OCI-LY1 (cell line): ENCODE measurements around the gene RASGEF1C.
"Not testable (repeated sequence)": the region's sequence is repeated elsewhere in the genome, so short reads cannot be mapped to it uniquely, and the experiment has no call there.

Experiments
- EZH2 ChIP-seq: fragments of 200-600 bp; sonication (generic), shearing (Covaris generic); IDR thresholded peaks from 2 replicates; pipeline ENCODE4 v1.8.0; 2017; ENCODE audit warnings: borderline replicate concordance, mixed run types, mild to moderate bottlenecking, antibody characterized with exemption, low read length, moderate library complexity, mixed read lengths
- TF ChIP-seq, protein P1 (sequence below): fragments of 200-600 bp; sonication (generic), shearing (Covaris generic); IDR thresholded peaks from 2 replicates; pipeline ENCODE4 v1.5.1; 2017; ENCODE audit warnings: mild to moderate bottlenecking, antibody characterized with exemption, low read length, moderate library complexity, mixed read lengths

DNA sequence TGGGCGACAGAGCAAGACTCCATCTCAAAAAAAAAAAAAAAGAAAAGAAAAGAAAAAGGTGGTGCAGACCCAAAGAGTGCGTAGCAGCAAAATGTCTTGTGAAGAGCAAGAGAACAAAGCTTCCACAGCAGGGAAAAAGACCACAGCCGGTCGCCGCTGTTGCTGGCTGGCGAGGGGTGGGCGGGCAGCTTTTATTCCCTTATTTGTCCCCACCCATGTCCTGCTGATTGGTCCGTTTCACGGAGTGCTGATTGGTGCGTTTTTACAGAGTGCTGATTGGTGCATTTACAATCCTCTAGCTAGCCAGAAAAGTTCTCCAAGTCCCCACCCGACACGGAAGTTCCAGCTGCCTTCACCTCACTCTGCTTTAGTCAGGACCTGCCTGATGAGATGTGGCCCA is 1.1 kb upstream of the RASGEF1C start:
- TF ChIP-seq, protein P1, sequence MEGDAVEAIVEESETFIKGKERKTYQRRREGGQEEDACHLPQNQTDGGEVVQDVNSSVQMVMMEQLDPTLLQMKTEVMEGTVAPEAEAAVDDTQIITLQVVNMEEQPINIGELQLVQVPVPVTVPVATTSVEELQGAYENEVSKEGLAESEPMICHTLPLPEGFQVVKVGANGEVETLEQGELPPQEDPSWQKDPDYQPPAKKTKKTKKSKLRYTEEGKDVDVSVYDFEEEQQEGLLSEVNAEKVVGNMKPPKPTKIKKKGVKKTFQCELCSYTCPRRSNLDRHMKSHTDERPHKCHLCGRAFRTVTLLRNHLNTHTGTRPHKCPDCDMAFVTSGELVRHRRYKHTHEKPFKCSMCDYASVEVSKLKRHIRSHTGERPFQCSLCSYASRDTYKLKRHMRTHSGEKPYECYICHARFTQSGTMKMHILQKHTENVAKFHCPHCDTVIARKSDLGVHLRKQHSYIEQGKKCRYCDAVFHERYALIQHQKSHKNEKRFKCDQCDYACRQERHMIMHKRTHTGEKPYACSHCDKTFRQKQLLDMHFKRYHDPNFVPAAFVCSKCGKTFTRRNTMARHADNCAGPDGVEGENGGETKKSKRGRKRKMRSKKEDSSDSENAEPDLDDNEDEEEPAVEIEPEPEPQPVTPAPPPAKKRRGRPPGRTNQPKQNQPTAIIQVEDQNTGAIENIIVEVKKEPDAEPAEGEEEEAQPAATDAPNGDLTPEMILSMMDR: not testable (repeated sequence)
- TF ChIP-seq EZH2: not testable (repeated sequence)
